A549 (cell line): ENCODE data around the gene BRINP1. TPM values are rescaled to one million over a fixed set of nuclear protein-coding genes. Genes with fewer than 3 reads are reported as not detected.

Source experiments
- ATAC-seq, 2 experiments: fragments of 200-7000 bp in 1 of 2; fragments of >200 bp in 1 of 2; cut with Nextera tagmentation in 1 of 2; cut with Tn5 transposase in 1 of 2; 3 replicates each; pipeline versions ENCODE4 v1.8.0 to v1.9.1; 2018 to 2020; ENCODE audit warnings: mild to moderate bottlenecking in 1 of 2, moderate library complexity in 1 of 2
- CTCF ChIA-PET: fragments of 300-600 bp; sonication (Branson Sonifier 250); formaldehyde crosslinking; extraction: SDS; loops from one replicate; lab custom pipeline; 2021; ENCODE audit warnings: antibody characterized with exemption, inconsistent platforms; lab: Yijun Ruan, JAX
- POLR2A ChIA-PET: fragments of 350-600 bp; formaldehyde crosslinking; extraction: SDS; loops from one replicate; lab custom pipeline; 2021; ENCODE audit warnings: antibody characterized with exemption, inconsistent platforms; lab: Yijun Ruan, JAX
- DNase-seq, 2 experiments: peaks; one replicate each; pipeline versions ENCODE4 v3.0.0 to v3.0.0-alpha.2; 2011 to 2016; ENCODE audit warnings: low read depth in 1 of 2, low spot score in 1 of 2
- FAIRE-seq: peaks from 2 replicates; lab custom pipeline; 2011; peaks lifted over from hg19 to GRCh38; lab: Jason Lieb, UNC
- H3K27ac ChIP-seq, 2 experiments: fragments of >200 bp; sonication (Bioruptor Twin); formaldehyde crosslinking; 3 replicates each; pipeline ENCODE4 v1.5.1; 2016 to 2017
- H3K4me1 ChIP-seq: fragments of >200 bp; sonication (Bioruptor Twin); formaldehyde crosslinking; 3 replicates; pipeline ENCODE4 v1.6.1; 2016
- H3K4me2 ChIP-seq: fragments of >200 bp; sonication (Bioruptor Twin); formaldehyde crosslinking; 3 replicates; pipeline ENCODE4 v1.6.1; 2016
- H3K4me3 ChIP-seq: fragments of >200 bp; sonication (Bioruptor Twin); formaldehyde crosslinking; 3 replicates; pipeline ENCODE4 v1.5.1; 2016
- H3K9me3 ChIP-seq: fragments of >200 bp; sonication (Bioruptor Twin); formaldehyde crosslinking; 3 replicates; pipeline ENCODE4 v1.6.1; 2016
- BHLHE40 ChIP-seq: IDR thresholded peaks from 2 replicates; pipeline ENCODE4 v1.6.1; 2012; ENCODE audit warnings: low read depth, low read length, inconsistent platforms
- CBX2 ChIP-seq: fragments of 200-600 bp; sonication (generic); IDR thresholded peaks from 2 replicates; pipeline ENCODE4 v1.6.1; 2016; ENCODE audit warnings: low read depth, mild to moderate bottlenecking, borderline replicate concordance
- CHD2 ChIP-seq: fragments of 150-350 bp; IDR thresholded peaks from 2 replicates; pipeline ENCODE4 v1.6.1; 2014; ENCODE audit warnings: low read length; ENCODE audit not compliant: partially characterized antibody
- CHD4 ChIP-seq: fragments of 200-600 bp; sonication (generic); IDR thresholded peaks from 2 replicates; pipeline ENCODE4 v1.6.1; 2016; ENCODE audit warnings: antibody characterized with exemption, mild to moderate bottlenecking, borderline replicate concordance
- EHMT2 ChIP-seq: fragments of 200-600 bp; sonication (generic); IDR thresholded peaks from 2 replicates; pipeline ENCODE4 v1.6.1; 2016; ENCODE audit warnings: antibody characterized with exemption, low read depth, mild to moderate bottlenecking, moderate library complexity
- FOSL2 ChIP-seq, 2 experiments: fragments of 450-650 bp in 1 of 2; fragments of >200 bp in 1 of 2; sonication (Bioruptor Twin) in 1 of 2; formaldehyde crosslinking; IDR thresholded peaks; 2 replicates each; pipeline versions ENCODE4 v1.5.0 to v1.6.1; 2016 to 2020; ENCODE audit warnings: mild to moderate bottlenecking in 1 of 2, moderate library complexity in 1 of 2
- POLR2A ChIP-seq: IDR thresholded peaks from 2 replicates; pipeline ENCODE4 v1.6.1; 2012; ENCODE audit warnings: mild to moderate bottlenecking, low read length
- POLR2AphosphoS2 ChIP-seq: conservative IDR thresholded peaks from 2 replicates; pipeline ENCODE4 v1.6.1; 2012; ENCODE audit warnings: low read length, improper control_type of control experiment, inconsistent platforms
- REST ChIP-seq: fragments of 200-600 bp; sonication (generic); IDR thresholded peaks from 2 replicates; pipeline ENCODE4 v1.6.1; 2016; ENCODE audit warnings: antibody characterized with exemption, mild to moderate bottlenecking, moderate library complexity
- RNF2 ChIP-seq: fragments of 200-600 bp; sonication (generic); IDR thresholded peaks from 2 replicates; pipeline ENCODE4 v1.6.1; 2016; ENCODE audit warnings: low read depth, mild to moderate bottlenecking, antibody characterized with exemption, moderate library complexity, borderline replicate concordance
- SREBF2 ChIP-seq: fragments of 450-650 bp; IDR thresholded peaks from 2 replicates; pipeline ENCODE4 v1.6.1; 2014; ENCODE audit warnings: mild to moderate bottlenecking, moderate library complexity
- TFCP2L1 ChIP-seq: fragments of 250-450 bp; sonication (Bioruptor Pico); IDR thresholded peaks from 2 replicates; pipeline ENCODE4 v1.5.0; 2021; ENCODE audit warnings: mild to moderate bottlenecking
- polyA plus RNA-seq, 4 experiments: library from polyadenylated mRNA; depleted of rRNA in 3 of 4; stranded (reverse); fragments of >200 nt; fragmentation: RNase III in 1 of 4; extraction: RNeasy Plus Mini Kit Qiagen cat#74134 plus additional on column Dnase treatment in 1 of 4; gene quantifications; 2 replicates in 3 of 4; 3 replicates in 1 of 4; pipeline ENCODE4 v1.2.3, GENCODE V29; 2011 to 2017

BRINP1 gene
- polyA plus RNA-seq, 2 of the 4 experiments (the other 2 are of a cell fraction), result 0.13 to 0.17 TPM

DNA sequence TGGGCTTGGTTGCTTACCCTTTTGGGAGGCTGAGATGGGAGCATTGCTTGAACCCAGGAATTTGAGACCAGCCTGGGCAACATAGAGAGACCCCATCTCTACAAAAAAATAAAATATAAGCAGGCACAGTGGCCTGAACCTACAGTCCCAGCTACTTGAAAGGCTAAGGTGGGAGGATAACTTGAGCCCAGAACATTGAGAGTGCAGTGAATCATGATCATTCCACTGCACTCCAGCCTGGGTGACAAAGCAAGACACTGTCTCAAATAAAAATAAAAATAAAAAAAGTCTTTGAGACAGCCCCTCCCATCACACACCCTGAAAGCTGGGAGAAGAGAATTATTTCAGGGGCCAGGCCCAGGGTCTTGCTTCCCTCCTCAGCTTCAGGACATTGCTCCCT, 251.8 kb downstream of the BRINP1 start:
- POLR2A ChIA-PET, result no interaction called here
- H3K4me3 ChIP-seq, result no peak overlapping the region
- CTCF ChIA-PET, result no interaction called here
- H3K4me2 ChIP-seq, result no peak overlapping the region
- H3K27ac ChIP-seq, result no peak overlapping the region
- H3K9me3 ChIP-seq, result no peaks in the 10 kb centered on the region
- no peak for ATAC-seq
- H3K4me1 ChIP-seq, result no peaks in the 10 kb centered on the region
- DNase-seq, result no peak
- FAIRE-seq, result no peak
- TF ChIP-seq POLR2AphosphoS2, result no peak
- TF ChIP-seq POLR2A, result no peak
- TF ChIP-seq FOSL2 (IDR thresholded peaks at IDR 0.05), result no peak
- no peak for TF ChIP-seq FOSL2 (CRISPR knock-in tag; IDR thresholded peaks at IDR 0.05)
- TF ChIP-seq CHD4, result no peak
- no peak for TF ChIP-seq CHD2
- TF ChIP-seq TFCP2L1 (CRISPR knock-in tag), result no peak
- no peak for TF ChIP-seq RNF2
- no peak for TF ChIP-seq REST
- TF ChIP-seq BHLHE40, result no peak
- TF ChIP-seq SREBF2, result no peak
- TF ChIP-seq EHMT2, result no peak
- no peak for TF ChIP-seq CBX2
